HG03520 (cell line): ENCODE measurements around the gene NFIA.

Experiments
- ATAC-seq: cut with Tn5 transposase; IDR thresholded peaks from one replicate; pipeline ENCODE4 v1.9.1; 2021; ENCODE audit warnings: mild to moderate bottlenecking, moderate library complexity; ENCODE audit not compliant: unreplicated experiment

The NFIA gene

GRCh38 chr1:61501971-61502916, 419.9 kb downstream of the NFIA start:
- no peak for ATAC-seq

GRCh38 chr1:61504305-61504704, 421.9 kb downstream of the NFIA start:
- ATAC-seq = no peak

GRCh38 chr1:61504852-61505390, 422.6 kb downstream of the NFIA start:
- no peak for ATAC-seq

- no peak for ATAC-seq
Measured at GRCh38 chr1:61506236-61506635, 423.9 kb downstream of the NFIA start.

GRCh38 chr1:61506944-61507500, 424.7 kb downstream of the NFIA start:
- no peak for ATAC-seq
